Measurements from ENCODE around the gene NOX4.
"Not testable (repeated sequence)": the region's sequence is repeated elsewhere in the genome, so short reads cannot be mapped to it uniquely, and the experiment has no call there.

GRCh38 chr11:89338073-89338472, 153.1 kb downstream of the NOX4 start:
- not testable (repeated sequence) for TF ChIP-seq CTCF (IDR thresholded peaks at IDR 0.05; ENCODE audit: low read depth, low read length); EZH2phosphoT487 (IDR thresholded peaks at IDR 0.05; ENCODE audit: low read depth)

All from OCI-LY3 (cell line).